Gastroesophageal sphincter (tissue), 4 donors: Measurements from ENCODE around the gene LIN52. TPM values are rescaled to one million over a fixed set of nuclear protein-coding genes. Genes with fewer than 3 reads are reported as not detected.

ENCODE experiments used
- ATAC-seq: fragments of 150-250 bp; one replicate; pipeline ENCODE4 v1.9.1; 2016; ENCODE audit warnings: mild to moderate bottlenecking, moderate library complexity
- H3K27ac ChIP-seq, 4 donors: fragments of 200-600 bp; sonication (generic) in 3 of 4; 1 replicate in 3 of 4; 2 replicates in 1 of 4; pipeline ENCODE4 v1.5.1; 2016 to 2019
- H3K27me3 ChIP-seq: fragments of 200-600 bp; sonication (generic); one replicate; pipeline ENCODE4 v1.5.1; 2019
- H3K36me3 ChIP-seq, 2 donors: fragments of 200-600 bp; sonication (generic); one replicate each; pipeline ENCODE4 v1.5.1; 2019; ENCODE audit warnings: control low read depth in 1 of 2
- H3K4me1 ChIP-seq, 3 donors: fragments of 200-600 bp; sonication (generic); 1 replicate in 2 of 3; 2 replicates in 1 of 3; pipeline ENCODE4 v1.5.1; 2016 to 2019; ENCODE audit warnings: control low read depth in 2 of 3
- H3K4me3 ChIP-seq, 2 donors: fragments of 200-600 bp; sonication (generic); one replicate each; pipeline ENCODE4 v1.5.1; 2019; ENCODE audit warnings: mild to moderate bottlenecking in 1 of 2, moderate library complexity in 1 of 2
- H3K9me3 ChIP-seq, 3 donors: fragments of 200-600 bp; sonication (generic); one replicate each; pipeline ENCODE4 v1.5.1; 2017 to 2019; ENCODE audit warnings: control low read depth in 2 of 3
- CTCF ChIP-seq, 4 experiments: fragments of 200-600 bp in 2 of 4; fragments of 450-650 bp in 2 of 4; sonication (generic) in 1 of 4; IDR thresholded peaks; one replicate each; pipeline ENCODE4 v1.5.1; 2017 to 2019; ENCODE audit warnings: antibody characterized with exemption in 4 of 4, mild to moderate bottlenecking in 2 of 4, moderate library complexity in 2 of 4
- EP300 ChIP-seq: sonication (generic); formaldehyde crosslinking; IDR thresholded peaks from one replicate; pipeline ENCODE4 v1.6.1; 2017; ENCODE audit warnings: antibody characterized with exemption, mild to moderate bottlenecking
- POLR2A ChIP-seq, 2 donors: fragments of 450-650 bp; IDR thresholded peaks; one replicate each; pipeline ENCODE4 v1.6.1; 2017; ENCODE audit warnings: antibody characterized with exemption in 2 of 2, mild to moderate bottlenecking in 2 of 2, moderate library complexity in 1 of 2
- POLR2AphosphoS5 ChIP-seq: sonication (generic); formaldehyde crosslinking; IDR thresholded peaks from one replicate; pipeline ENCODE4 v1.6.1; 2017; ENCODE audit warnings: antibody characterized with exemption
- WGBS, 2 donors: methylation state at CpG; one replicate each; pipeline ENCODE4 v1.1.5; 2018; ENCODE audit warnings: low coverage in 1 of 2; 5-methylcytosine and 5-hydroxymethylcytosine counted together
- total RNA-seq, 4 donors: library from RNA; depleted of rRNA; stranded (reverse); fragments of >200 nt; gene quantifications; one replicate each; pipeline ENCODE4 v1.1.0, GENCODE V29; 2016

Gene LIN52
- total RNA-seq, 4 donors from 2014 or later = 8.1 to 15.9 (median 9.9) TPM

- Histone ChIP-seq H3K27ac (no peak overlapping the region), H3K4me1 (peaks cover 0 to 11% (median 0%) of the 10 kb centered on the region in 3 donors), H3K4me3 (no peak overlapping the region), H3K27me3 (peaks cover 73% of the 10 kb centered on the region), H3K36me3 (no peaks in the 10 kb centered on the region), H3K9me3 (no peaks in the 10 kb centered on the region)
- 61 to 62% methylated on average over 3 to 9 of the region's 13 CpGs for WGBS, 2 donors
- TF ChIP-seq EP300 (no peak), POLR2AphosphoS5 (no peak), CTCF (IDR thresholded peaks at IDR 0.05) (no peak), POLR2A (IDR thresholded peaks at IDR 0.05) (no peak)
- no peak for ATAC-seq
These were observed 134.8 kb downstream of the LIN52 start for GRCh38 chr14:74219277-74220205.

- Histone ChIP-seq H3K9me3 (no peaks in the 10 kb centered on the region), H3K4me3 (no peak overlapping the region), H3K27ac (no peak overlapping the region), H3K27me3 (peaks cover 77% of the 10 kb centered on the region), H3K4me1 (peaks cover 0 to 11% (median 0%) of the 10 kb centered on the region in 3 donors), H3K36me3 (no peaks in the 10 kb centered on the region)
- TF ChIP-seq POLR2AphosphoS5 (no peak), POLR2A (IDR thresholded peaks at IDR 0.05) (no peak), CTCF (IDR thresholded peaks at IDR 0.05) (no peak), EP300 (no peak)
- 65% methylated on average over 2 of the region's 6 CpGs; no CpG with 5 or more reads in 1 of the 2 donors for WGBS, 2 donors
- no peak for ATAC-seq
These were observed 136.2 kb downstream of the LIN52 start for GRCh38 chr14:74220991-74221390.

- TF ChIP-seq EP300 (no peak), POLR2AphosphoS5 (no peak), CTCF (IDR thresholded peaks at IDR 0.05) (no peak), POLR2A (IDR thresholded peaks at IDR 0.05) (no peak)
- Histone ChIP-seq H3K27ac (no peak overlapping the region), H3K9me3 (no peaks in the 10 kb centered on the region), H3K4me3 (no peak overlapping the region), H3K27me3 (peaks cover 74% of the 10 kb centered on the region), H3K4me1 (peaks cover 0 to 11% (median 0%) of the 10 kb centered on the region in 3 donors), H3K36me3 (no peaks in the 10 kb centered on the region)
- no peak for ATAC-seq
- 76 to 87% methylated on average over 2 to 5 of the region's 7 CpGs for WGBS, 2 donors
These were observed 137.0 kb downstream of the LIN52 start for GRCh38 chr14:74221741-74222140.

GRCh38 chr14:74223016-74223415 is 138.3 kb downstream of the LIN52 start:
- 72 to 77% methylated on average over 4 to 5 of the region's 6 CpGs for WGBS, 2 donors
- Histone ChIP-seq H3K9me3 (no peaks in the 10 kb centered on the region), H3K36me3 (no peaks in the 10 kb centered on the region), H3K4me3 (no peak overlapping the region), H3K4me1 (peaks cover 0 to 4% (median 0%) of the 10 kb centered on the region in 3 donors), H3K27me3 (peaks cover 71% of the 10 kb centered on the region), H3K27ac (no peak overlapping the region)
- no peak for ATAC-seq
- TF ChIP-seq CTCF (IDR thresholded peaks at IDR 0.05) = no peak
- no peak for TF ChIP-seq EP300
- no peak for TF ChIP-seq POLR2A (IDR thresholded peaks at IDR 0.05)
- no peak for TF ChIP-seq POLR2AphosphoS5

GRCh38 chr14:74231784-74232183 is 147.0 kb downstream of the LIN52 start:
- Histone ChIP-seq H3K27ac (no peak overlapping the region), H3K9me3 (peaks cover 0 to 17% (median 0%) of the 10 kb centered on the region in 3 donors), H3K36me3 (no peaks in the 10 kb centered on the region), H3K4me1 (no peaks in the 10 kb centered on the region), H3K27me3 (peaks cover 72% of the 10 kb centered on the region), H3K4me3 (no peak overlapping the region)
- no peak for ATAC-seq
- TF ChIP-seq EP300 = no peak
- no peak for TF ChIP-seq POLR2AphosphoS5
- no peak for TF ChIP-seq POLR2A (IDR thresholded peaks at IDR 0.05)
- TF ChIP-seq CTCF (IDR thresholded peaks at IDR 0.05) = no peak
- WGBS, 2 donors = 62% methylated on average over 5 of the region's 8 CpGs; no CpG with 5 or more reads in 1 of the 2 donors
